Adrenal gland (tissue), 5 donors: Measurements from ENCODE around the gene ZNF823.

Experiments
- POLR2A ChIP-seq, 2 donors: fragments of 450-650 bp; IDR thresholded peaks; one replicate each; pipeline ENCODE4 v1.6.1; 2017; ENCODE audit warnings: antibody characterized with exemption in 2 of 2, mild to moderate bottlenecking in 2 of 2, moderate library complexity in 1 of 2
- TF ChIP-seq, protein P1 (sequence below), 6 experiments: fragments of 450-650 bp in 4 of 6; fragments of 200-600 bp in 2 of 6; sonication (generic) in 1 of 6; IDR thresholded peaks; 1 replicate in 5 of 6; 2 replicates in 1 of 6; pipeline versions ENCODE4 v1.5.1 to v1.8.0; 2016 to 2021; ENCODE audit warnings: antibody characterized with exemption in 6 of 6, mild to moderate bottlenecking in 2 of 6, moderate library complexity in 1 of 6
- donor health status: DM: no; HTN: no; CAD: no.

DNA sequence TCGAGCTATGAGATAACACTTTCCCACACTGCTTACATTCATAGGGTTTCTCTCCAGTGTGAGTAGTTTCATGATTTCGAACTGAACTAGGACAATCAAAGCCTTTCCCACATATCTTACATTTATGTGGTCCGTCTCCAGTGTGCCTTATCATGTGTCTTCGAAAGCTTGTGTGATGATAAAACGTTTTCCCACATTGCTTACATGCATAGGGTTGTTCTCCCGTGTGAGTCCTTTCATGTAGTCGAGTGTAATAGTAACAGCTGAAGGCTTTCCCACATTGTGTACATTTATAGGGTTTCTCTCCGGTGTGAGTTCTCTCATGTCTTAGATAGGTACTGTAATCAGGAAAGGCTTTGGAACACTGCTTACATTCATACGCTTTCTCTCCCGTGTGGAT is 16.3 kb downstream of the ZNF823 start:
- TF ChIP-seq, protein P1, sequence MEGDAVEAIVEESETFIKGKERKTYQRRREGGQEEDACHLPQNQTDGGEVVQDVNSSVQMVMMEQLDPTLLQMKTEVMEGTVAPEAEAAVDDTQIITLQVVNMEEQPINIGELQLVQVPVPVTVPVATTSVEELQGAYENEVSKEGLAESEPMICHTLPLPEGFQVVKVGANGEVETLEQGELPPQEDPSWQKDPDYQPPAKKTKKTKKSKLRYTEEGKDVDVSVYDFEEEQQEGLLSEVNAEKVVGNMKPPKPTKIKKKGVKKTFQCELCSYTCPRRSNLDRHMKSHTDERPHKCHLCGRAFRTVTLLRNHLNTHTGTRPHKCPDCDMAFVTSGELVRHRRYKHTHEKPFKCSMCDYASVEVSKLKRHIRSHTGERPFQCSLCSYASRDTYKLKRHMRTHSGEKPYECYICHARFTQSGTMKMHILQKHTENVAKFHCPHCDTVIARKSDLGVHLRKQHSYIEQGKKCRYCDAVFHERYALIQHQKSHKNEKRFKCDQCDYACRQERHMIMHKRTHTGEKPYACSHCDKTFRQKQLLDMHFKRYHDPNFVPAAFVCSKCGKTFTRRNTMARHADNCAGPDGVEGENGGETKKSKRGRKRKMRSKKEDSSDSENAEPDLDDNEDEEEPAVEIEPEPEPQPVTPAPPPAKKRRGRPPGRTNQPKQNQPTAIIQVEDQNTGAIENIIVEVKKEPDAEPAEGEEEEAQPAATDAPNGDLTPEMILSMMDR (IDR thresholded peaks at IDR 0.05), result no peak
- TF ChIP-seq POLR2A (IDR thresholded peaks at IDR 0.05), result no peak
